NCI-H748 (cell line): ENCODE measurements around the gene ZRANB3.

Experiments used
- DNase-seq: peaks from one replicate; lab custom pipeline; 2025; ENCODE audit not compliant: unreplicated experiment; lab: John Stamatoyannopoulos, UW

Gene ZRANB3

DNA sequence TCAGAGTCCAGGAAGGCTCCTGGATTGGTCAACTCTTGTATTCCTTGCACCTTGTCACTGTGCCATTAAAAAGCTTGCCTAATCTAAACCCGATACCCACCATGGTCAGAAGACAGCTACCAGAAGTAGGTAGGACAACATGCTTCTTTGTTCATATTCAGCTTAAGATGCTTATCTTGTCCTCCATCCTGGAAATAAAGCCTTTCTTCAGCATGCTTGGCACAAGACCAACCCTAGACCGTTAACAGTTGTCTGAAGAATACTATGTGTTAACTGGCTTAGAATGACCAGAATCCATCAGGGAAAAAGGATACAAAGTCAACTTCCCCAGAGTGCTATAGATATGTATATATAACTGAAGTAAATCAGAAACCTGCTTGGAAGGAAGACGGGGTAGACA is 193.9 kb downstream of the ZRANB3 start:
- DNase-seq, result no peak

DNA sequence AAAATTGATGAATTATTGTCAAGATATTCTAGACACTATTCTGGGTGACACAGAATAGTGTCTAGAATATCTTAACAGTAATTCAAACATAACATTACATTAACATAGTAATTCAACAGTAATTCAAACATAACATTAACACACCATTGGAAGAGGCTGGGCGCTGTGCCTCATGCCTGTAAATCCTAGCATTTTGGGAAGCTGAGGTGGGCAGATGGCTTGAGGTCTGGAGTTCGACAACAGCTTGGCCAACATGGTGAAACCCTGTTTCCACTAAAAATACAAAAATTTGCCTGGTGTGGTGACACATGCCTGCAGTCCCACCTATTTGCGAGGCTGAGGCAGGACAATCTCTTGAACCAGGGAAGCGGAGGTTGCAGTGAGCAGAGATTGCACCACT is 195.8 kb downstream of the ZRANB3 start:
- no peak for DNase-seq

DNA sequence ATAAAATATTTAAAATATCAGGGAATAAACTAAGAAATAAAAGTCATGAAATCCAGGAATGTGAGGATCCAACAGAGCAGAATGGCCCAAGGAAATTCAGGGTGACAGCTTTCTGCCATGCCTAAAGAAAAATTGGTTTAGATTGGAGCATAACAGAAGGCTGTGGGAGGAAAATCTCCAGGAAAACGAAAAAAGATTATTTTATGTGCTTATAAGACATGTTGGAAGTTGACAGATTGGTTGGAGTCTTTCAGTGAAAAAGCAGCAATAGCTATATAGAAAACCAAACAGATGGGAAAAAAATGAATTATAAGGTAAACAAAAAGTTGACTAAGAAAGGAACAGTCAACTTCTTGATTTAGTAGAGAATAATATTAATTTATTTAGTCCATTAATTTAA is 203.9 kb downstream of the ZRANB3 start:
- DNase-seq, result no peak

DNA sequence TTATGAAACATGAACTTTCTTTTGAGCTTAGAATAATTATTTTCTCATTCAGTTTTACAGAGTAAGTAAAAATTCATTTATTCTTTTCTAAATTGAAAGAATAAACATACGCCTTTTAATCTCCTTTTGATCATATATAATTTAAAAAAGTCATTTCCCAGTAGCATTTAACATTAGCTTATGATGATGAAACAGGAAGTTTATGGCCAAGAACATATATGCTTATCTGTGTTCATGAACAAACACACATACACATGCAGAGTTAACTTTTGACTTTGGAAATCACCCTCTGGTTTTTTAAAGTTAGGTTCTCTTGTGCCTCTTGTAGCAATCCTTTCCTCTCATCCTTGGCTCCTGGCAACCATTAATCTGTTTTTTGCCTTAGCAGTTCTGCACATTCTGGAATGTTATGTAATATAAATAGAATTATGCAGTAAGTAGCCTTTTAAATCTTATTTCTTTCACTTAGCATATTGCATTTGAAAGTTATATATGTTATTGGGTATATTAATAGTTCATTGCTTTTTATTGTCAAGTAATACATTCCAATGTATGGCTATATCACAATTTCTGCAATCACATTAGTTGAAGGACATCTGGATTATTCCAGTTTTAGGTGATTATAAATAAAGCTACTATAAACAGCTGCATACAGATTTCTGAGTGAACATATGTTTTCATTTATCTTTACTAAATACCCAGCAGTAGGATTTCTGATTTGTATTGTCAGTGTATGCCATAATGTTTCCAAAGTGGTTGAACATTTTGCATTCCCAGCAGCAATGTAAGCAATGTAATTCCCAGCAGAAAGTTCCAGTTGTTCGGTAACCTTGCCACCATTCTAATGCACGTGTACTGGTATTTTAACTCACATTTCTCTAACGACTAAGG is 210.3 kb downstream of the ZRANB3 start:
- no peak for DNase-seq

DNA sequence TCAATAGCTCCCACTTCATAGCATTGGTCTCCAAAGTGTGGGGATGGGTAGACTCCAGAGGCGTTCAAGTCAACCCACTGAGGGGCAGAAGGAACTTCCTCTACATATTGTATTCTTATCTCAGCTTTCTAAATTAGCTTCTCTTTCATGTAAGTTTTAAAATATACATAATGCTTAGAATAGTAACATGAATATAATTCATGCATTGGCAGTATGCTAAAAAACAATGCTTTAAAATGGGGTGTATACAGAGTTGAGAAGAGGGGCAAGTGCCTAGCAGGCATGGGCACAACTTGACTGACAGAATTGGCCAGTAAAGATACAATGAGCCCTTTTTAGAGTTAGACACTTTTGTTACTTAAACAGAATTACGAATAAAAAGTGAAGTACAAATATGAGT is 212.2 kb downstream of the ZRANB3 start:
- no peak for DNase-seq

DNA sequence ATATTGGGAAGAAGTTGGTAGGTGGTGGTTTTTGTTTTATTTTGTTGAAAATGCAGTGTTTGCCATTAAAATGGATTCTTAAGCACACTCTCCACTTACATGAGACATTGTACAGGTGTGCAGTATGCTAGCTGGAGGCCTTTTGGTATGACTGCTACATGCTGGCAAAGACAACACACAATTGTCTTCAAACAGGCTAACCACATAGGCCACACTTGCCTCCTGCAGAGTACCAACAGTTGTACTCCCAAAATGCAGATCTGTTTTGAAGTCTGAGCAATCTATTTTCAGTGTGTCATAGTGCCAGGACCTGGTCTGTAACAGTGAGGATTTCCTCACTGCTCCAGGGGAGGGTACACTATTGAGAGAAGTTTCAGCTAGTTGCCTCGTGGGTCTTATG is 213.6 kb downstream of the ZRANB3 start:
- no peak for DNase-seq

DNA sequence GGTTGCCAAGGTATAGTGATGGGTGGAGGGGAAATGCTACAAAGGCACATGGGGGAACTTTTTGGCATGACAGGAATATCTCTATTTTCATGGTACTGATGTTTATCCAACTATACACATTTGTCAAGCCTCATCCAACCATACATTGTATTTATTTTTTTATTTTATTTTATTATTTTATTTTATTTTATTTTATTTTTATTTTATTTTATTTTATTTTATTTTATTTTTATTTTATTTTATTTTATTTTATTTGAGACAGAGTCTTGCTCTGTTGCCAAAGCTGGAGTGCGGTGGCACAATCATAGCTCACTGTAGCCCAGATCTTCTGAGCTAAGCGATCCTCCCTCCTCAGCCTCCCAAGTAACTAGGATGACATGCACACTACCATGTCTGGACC is 219.1 kb downstream of the ZRANB3 start:
- DNase-seq, result no peak

DNA sequence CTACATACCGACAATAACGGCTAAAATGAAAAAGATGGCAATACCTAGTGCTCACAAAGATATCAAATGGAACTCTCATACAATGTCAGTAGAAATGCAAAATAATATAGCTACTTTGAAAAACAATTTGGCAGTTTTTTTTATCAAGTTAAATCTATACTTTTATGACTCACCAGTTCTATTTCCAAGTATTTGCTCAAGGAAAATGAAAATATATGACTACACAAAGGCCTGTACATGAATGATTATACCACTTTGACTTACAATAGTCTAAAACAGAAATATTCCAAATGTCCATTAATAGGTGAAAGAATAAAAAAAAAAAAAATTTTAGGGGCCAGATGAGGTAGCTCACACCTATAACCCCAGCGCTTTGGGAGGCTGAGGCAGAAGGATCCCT is 219.8 kb downstream of the ZRANB3 start:
- no peak for DNase-seq

DNA sequence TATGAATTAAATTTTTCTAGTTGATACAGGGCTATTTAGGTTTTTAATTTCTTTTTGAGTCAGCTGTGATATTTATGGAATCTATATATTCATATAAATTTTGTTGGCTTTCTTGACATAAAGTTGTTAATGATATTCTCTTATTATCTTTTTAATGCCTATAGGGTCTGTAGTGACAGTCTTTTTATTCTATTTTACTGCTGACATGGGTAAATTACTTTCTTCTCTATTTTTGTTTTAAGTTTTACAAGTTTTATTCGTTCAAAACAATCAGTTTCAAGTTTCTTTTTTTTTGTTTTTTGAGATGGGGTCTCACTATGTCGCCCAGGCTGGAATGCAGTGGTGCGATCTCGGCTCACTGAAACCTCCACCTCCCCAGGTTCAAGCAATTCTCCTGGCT is 226.3 kb downstream of the ZRANB3 start:
- DNase-seq, result no peak

DNA sequence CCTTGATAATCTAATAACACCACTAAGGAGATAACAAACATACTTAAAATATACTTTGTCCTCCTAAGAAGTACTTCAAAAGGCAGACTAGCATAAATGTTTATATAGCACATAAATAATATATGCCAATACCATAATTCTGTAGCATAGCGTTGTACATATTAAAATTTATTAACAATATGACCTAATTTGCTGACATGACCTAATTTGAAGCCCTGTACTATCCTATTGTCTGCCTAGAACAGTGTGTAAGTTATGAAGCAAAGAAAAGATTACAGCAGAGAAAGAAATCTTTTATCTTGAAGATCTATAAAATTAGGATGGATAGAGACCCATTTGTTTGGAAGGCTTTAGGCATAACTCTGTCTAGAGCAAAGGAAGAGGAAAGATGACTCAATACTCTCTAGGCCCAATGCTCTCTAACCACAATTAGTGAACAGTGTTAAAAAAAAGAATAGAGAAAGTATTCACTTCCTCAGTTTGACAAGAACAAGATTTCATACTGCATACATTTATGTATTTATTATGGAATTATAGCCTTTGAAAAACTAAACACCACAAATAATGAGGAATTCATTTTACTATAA is 231.3 kb downstream of the ZRANB3 start:
- DNase-seq, result no peak

DNA sequence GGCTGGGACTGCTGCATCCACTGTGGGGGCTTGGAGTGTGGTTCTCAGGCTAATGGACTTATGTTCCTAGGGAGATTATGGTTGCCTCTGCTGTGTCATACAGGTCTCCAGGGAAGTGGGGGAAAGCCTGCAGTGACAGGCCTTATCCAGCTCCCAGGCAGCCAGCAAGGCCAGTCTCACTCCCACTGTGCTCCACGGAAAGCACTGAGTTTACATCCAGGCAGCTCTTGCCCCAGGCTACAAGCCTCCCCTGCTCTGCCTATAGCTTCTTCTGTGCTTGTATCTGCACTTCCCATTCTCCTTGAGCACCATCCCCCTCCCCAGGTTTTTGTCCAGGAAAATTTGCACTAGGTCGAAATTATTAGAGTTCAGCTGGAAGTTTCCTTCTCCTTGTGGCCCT is 231.9 kb downstream of the ZRANB3 start:
- no peak for DNase-seq

DNA sequence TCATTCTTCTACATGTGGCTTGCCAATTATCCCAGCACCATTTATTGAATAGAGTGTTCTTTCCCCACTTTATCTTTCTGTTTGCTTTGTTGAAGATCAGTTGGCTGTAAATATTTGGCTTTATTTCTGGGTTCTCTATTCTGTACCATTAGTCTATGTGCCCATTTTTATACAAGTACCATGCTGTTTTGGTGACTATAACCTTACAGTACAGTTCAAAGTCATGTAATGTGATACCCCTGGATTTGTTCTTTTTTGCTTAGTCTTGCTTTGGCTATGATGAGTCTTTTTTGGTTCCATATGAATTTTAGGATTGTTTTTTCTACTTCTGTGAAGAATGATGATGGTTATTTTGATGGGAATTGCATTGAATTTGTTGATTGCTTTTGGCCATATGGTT is 243.9 kb downstream of the ZRANB3 start:
- peak; percentile 12 for DNase-seq

DNA sequence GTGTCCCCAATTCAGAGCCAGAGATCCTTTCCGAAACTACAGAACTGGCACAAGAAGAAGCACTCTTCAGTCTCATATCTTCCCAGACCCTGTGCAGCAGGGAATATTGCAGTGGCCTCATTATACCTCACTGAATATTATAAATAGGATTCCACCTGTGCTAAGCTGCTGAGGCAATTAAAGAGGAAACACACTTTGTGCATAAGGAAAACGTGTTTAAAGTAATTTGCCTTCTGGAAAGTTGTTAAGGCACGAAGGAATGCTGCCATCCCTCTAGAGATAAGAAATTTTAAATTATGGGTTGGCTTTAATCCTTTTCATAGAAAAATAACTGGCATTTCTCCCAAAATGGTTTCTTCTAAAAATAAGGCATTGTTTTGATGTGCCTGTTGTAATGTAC is 245.6 kb downstream of the ZRANB3 start:
- DNase-seq, result no peak

DNA sequence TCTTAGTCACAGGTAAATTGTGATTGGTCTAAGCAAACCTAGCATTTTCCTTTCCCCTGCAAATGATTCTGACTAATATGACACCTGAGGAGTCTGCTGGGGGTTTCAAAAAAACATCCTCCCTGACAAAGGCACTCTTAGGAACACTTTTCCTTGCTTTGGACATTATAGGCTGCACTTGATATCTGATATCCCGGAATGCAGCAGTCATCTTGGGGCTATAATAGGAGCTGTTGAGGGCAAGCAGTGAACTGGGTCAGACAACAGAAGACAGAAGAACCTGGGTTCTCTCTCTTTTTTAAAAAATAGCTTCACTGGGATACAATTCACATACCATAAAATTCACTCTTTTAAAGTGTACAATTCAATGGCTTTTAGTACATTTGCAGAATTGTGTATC is 249.6 kb downstream of the ZRANB3 start:
- no peak for DNase-seq

DNA sequence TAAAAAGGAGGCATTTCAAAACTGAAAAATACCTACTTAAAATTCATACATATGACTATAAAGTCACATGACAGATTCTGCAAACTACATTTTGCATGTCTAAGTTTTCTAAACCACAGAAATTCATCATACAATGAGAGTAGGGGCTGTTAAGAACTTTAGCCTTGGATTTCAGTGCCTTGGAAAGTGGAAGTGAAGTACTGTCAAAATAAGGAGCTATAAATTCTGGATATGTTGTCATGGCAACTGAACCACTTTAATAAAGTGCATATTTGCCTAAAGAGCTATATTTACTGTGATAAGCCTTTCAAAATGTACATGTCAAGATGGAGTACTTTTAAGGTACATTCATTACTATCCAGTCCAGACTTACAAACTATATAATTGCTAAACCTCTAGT is 251.8 kb downstream of the ZRANB3 start:
- no peak for DNase-seq

DNA sequence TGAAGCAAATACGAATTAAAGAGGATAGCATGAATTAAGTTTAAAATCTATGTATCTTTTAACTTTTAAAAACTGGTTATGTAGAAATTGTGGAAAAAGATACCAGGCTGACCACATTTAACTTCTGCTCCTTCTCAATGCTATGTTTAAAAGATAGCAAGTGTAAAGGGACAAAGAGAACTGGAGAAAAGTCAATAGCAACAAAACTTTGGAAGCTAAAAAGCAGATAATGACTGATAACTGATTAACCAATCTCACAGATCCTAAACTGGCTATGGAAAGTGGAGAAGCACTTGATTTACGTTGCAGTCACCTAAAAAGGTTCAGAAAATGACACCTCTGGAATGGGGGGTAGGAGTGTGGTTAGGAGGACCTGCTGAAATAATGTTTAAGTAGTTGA is 254.5 kb downstream of the ZRANB3 start:
- DNase-seq, result no peak

DNA sequence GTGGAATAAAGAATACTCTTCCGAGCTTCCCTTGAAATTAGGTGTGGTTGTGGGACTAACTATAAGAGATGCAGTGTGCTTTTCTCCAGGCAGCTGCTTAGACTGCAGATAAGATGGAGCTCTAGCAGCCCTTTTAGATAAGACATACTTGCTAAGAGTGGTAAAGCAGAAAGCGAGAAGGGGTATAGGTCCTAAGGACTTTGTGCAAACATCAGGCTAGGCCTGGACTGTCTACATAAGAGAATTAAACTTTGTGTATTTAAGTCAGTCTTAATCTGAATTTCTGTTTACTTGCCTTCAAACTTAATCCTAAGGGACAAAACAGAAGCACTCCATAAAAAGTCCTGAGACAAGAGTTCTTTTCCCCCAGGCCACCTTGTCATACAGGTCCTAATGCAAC is 260.0 kb downstream of the ZRANB3 start:
- no peak for DNase-seq

DNA sequence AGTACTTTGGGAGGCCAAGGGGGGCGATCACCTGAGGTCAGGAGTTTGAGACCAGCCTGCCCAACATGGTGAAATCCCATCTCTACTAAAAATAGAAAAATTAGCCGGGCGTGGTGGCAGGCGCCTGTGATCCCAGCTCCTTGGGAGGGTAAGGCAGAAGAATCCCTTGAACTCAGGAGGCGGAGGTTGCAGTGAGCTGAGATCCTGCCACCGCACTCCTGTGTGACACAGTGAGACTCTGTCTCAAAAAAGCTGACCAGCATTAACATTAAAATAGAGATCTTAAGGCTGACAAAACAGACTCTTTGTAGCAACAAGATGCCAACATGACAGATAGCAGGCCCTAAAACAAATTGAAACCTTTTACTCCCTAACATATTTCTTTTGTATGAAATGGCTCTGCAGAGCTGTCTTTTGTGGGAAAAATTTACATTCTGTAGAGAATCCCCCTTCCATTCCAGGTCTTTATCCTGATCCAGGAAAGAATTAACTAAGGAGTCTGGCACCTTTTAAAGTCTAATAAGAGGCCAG is 265.0 kb downstream of the ZRANB3 start:
- DNase-seq, result no peak

DNA sequence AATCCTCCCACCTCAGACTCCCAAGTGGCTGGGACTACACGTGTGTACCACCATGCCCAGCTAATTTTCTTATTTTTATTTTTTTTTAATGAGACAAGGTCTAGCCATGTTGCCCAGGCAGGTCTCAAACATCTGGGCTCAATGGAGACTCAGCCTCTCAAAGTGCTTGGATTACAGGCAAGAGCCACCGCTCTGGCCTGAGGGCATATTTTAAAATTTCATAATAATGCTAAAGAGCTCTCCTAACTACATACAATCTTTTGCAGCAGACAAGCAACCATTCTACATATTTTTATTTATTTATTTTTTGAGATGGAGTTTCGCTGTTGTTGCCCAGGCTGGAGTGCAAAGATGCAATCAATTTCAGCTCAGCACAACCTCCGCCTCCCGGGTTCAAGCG is 271.9 kb downstream of the ZRANB3 start:
- no peak for DNase-seq

DNA sequence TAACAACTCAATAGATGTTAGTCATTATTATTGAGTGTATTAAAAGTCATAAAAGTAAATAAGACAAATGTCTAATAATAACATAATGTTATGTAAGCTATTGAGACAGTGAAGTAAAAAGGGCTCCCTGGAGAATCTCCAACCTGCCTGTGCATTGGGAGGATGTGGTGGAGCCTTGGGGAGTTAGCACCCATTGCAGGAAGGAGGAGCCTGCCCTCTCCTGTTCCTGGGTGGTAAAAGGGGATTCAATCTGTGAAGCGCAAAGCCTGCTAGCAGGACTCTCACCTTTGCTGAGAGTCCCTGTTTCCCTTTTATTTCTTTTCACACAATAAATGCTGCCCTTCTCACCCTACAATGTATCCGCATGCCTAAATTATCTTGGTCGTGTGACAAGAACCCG is 272.8 kb downstream of the ZRANB3 start:
- DNase-seq, result no peak

DNA sequence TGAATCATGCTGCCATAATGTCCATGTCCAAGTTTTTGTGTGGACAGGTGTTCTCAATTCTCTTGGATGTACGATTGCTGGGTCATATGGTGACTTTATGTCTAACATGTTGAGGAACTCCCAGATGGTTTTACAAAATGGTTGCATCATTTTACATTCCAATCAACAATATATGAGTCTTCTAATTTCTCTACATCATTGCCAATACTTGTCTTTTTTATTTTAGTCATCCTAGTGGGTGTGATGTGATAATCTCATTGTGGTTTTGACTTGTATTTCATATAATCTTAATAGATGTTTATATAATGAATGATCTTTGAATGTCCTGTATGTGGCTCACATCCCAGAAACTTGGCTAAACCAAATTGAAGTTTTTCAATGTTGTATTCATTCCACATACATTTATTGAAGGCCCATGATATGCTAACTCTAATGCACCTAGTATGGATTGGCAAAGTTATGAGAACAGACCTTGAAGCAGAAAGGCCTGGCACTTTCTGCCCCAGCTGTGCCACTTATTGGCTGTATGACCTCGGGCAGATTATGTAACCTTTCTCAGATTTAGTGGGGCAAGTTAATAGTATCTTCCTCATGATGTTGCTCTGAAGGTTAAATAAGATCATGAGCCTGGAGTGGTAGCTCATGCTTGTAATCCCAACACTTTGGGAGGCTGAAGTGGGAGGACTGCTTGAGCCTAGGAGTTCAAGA is 273.5 kb downstream of the ZRANB3 start:
- DNase-seq, result no peak
